Measurements from ENCODE around the gene DGLUCY. TPM values are rescaled to one million over a fixed set of nuclear protein-coding genes. Genes with fewer than 3 reads are reported as not detected.

Gene DGLUCY
- polyA plus RNA-seq, 2 donors = 18.0 to 26.1 TPM

- WGBS, 2 donors = 2 to 3% methylated on average over 53 to 95 of the region's 95 CpGs
- Histone ChIP-seq H3K4me3 (ENCODE audit: low read depth in 1 of 2, low read length in 2 of 2) (peak overlapping the region; percentile 55 to 79), H3K27me3 (ENCODE audit: control insufficient read depth in 1 of 2, insufficient read depth in 2 of 2, low read length in 2 of 2) (no peaks in the 10 kb centered on the region), H3K4me1 (ENCODE audit: control insufficient read depth in 2 of 2, insufficient read depth in 2 of 2, low read length in 1 of 2) (peaks cover 5 to 14% of the 10 kb centered on the region in 2 donors), H3K36me3 (ENCODE audit: control insufficient read depth in 2 of 2, insufficient read depth in 2 of 2, low read length in 1 of 2) (no peaks in the 10 kb centered on the region), H3K9me3 (ENCODE audit: control insufficient read depth in 2 of 2, insufficient read depth in 1 of 2, low read depth in 1 of 2, low read length in 1 of 2) (no peaks in the 10 kb centered on the region), H3K27ac (ENCODE audit: low read depth in 2 of 2, low read length in 1 of 2) (peak overlapping the region; percentile 34 to 37)
Measured at GRCh38 chr14:91252871-91253794, 139.3 kb downstream of the DGLUCY start.

- 34 to 39% methylated on average over 20 of the region's 20 CpGs for WGBS, 2 donors
- peak overlapping the region; percentile 34 to 37 for H3K27ac ChIP-seq (ENCODE audit: low read depth in 2 of 2, low read length in 1 of 2)
- peaks cover 5 to 18% of the 10 kb centered on the region in 2 donors for H3K4me1 ChIP-seq (ENCODE audit: control insufficient read depth in 2 of 2, insufficient read depth in 2 of 2, low read length in 1 of 2)
Measured at GRCh38 chr14:91253795-91254323, 140.0 kb downstream of the DGLUCY start.

GRCh38 chr14:91254461-91254860, 140.6 kb downstream of the DGLUCY start:
- H3K27ac ChIP-seq (ENCODE audit: low read depth in 2 of 2, low read length in 1 of 2) = peak overlapping the region in 1 of 2 donors; percentile 34
- no peaks in the 10 kb centered on the region for H3K36me3 ChIP-seq (ENCODE audit: control insufficient read depth in 2 of 2, insufficient read depth in 2 of 2, low read length in 1 of 2)
- no peaks in the 10 kb centered on the region for H3K9me3 ChIP-seq (ENCODE audit: control insufficient read depth in 2 of 2, insufficient read depth in 1 of 2, low read depth in 1 of 2, low read length in 1 of 2)
- no peaks in the 10 kb centered on the region for H3K27me3 ChIP-seq (ENCODE audit: control insufficient read depth in 1 of 2, insufficient read depth in 2 of 2, low read length in 2 of 2)
- peaks cover 5 to 18% of the 10 kb centered on the region in 2 donors for H3K4me1 ChIP-seq (ENCODE audit: control insufficient read depth in 2 of 2, insufficient read depth in 2 of 2, low read length in 1 of 2)
- no peak overlapping the region for H3K4me3 ChIP-seq (ENCODE audit: low read depth in 1 of 2, low read length in 2 of 2)
- WGBS, 2 donors = 71 to 73% methylated on average over 3 of the region's 3 CpGs

More at GRCh38 chr14:91253795-91254323, 140.0 kb downstream of the DGLUCY start:
- no peaks in the 10 kb centered on the region for H3K9me3 ChIP-seq (ENCODE audit: control insufficient read depth in 2 of 2, insufficient read depth in 1 of 2, low read depth in 1 of 2, low read length in 1 of 2)
- H3K4me3 ChIP-seq (ENCODE audit: low read depth in 1 of 2, low read length in 2 of 2) = peak overlapping the region; percentile 55 to 79
- no peaks in the 10 kb centered on the region for H3K27me3 ChIP-seq (ENCODE audit: control insufficient read depth in 1 of 2, insufficient read depth in 2 of 2, low read length in 2 of 2)
- no peaks in the 10 kb centered on the region for H3K36me3 ChIP-seq (ENCODE audit: control insufficient read depth in 2 of 2, insufficient read depth in 2 of 2, low read length in 1 of 2)

- no peak overlapping the region for H3K27ac ChIP-seq (ENCODE audit: low read depth in 2 of 2, low read length in 1 of 2)
- peaks cover 5 to 18% of the 10 kb centered on the region in 2 donors for H3K4me1 ChIP-seq (ENCODE audit: control insufficient read depth in 2 of 2, insufficient read depth in 2 of 2, low read length in 1 of 2)
- H3K36me3 ChIP-seq (ENCODE audit: control insufficient read depth in 2 of 2, insufficient read depth in 2 of 2, low read length in 1 of 2) = no peaks in the 10 kb centered on the region
- no peaks in the 10 kb centered on the region for H3K27me3 ChIP-seq (ENCODE audit: control insufficient read depth in 1 of 2, insufficient read depth in 2 of 2, low read length in 2 of 2)
- H3K4me3 ChIP-seq (ENCODE audit: low read depth in 1 of 2, low read length in 2 of 2) = no peak overlapping the region
- no peaks in the 10 kb centered on the region for H3K9me3 ChIP-seq (ENCODE audit: control insufficient read depth in 2 of 2, insufficient read depth in 1 of 2, low read depth in 1 of 2, low read length in 1 of 2)
- WGBS, 2 donors = 80 to 85% methylated on average over 9 of the region's 9 CpGs
Measured at GRCh38 chr14:91255026-91255695, 141.3 kb downstream of the DGLUCY start.

GRCh38 chr14:91256661-91257060, 142.8 kb downstream of the DGLUCY start:
- Histone ChIP-seq H3K4me3 (ENCODE audit: low read depth in 1 of 2, low read length in 2 of 2) (no peak overlapping the region), H3K36me3 (ENCODE audit: control insufficient read depth in 2 of 2, insufficient read depth in 2 of 2, low read length in 1 of 2) (no peaks in the 10 kb centered on the region), H3K27ac (ENCODE audit: low read depth in 2 of 2, low read length in 1 of 2) (no peak overlapping the region), H3K4me1 (ENCODE audit: control insufficient read depth in 2 of 2, insufficient read depth in 2 of 2, low read length in 1 of 2) (peaks cover 5 to 18% of the 10 kb centered on the region in 2 donors), H3K9me3 (ENCODE audit: control insufficient read depth in 2 of 2, insufficient read depth in 1 of 2, low read depth in 1 of 2, low read length in 1 of 2) (no peaks in the 10 kb centered on the region), H3K27me3 (ENCODE audit: control insufficient read depth in 1 of 2, insufficient read depth in 2 of 2, low read length in 2 of 2) (no peaks in the 10 kb centered on the region)
- 65 to 74% methylated on average over 1 of the region's 1 CpG for WGBS, 2 donors

- Histone ChIP-seq H3K4me3 (ENCODE audit: low read depth in 1 of 2, low read length in 2 of 2) (no peak overlapping the region), H3K27me3 (ENCODE audit: control insufficient read depth in 1 of 2, insufficient read depth in 2 of 2, low read length in 2 of 2) (no peaks in the 10 kb centered on the region), H3K36me3 (ENCODE audit: control insufficient read depth in 2 of 2, insufficient read depth in 2 of 2, low read length in 1 of 2) (no peaks in the 10 kb centered on the region), H3K9me3 (ENCODE audit: control insufficient read depth in 2 of 2, insufficient read depth in 1 of 2, low read depth in 1 of 2, low read length in 1 of 2) (no peaks in the 10 kb centered on the region), H3K4me1 (ENCODE audit: control insufficient read depth in 2 of 2, insufficient read depth in 2 of 2, low read length in 1 of 2) (peaks cover 5 to 16% of the 10 kb centered on the region in 2 donors), H3K27ac (ENCODE audit: low read depth in 2 of 2, low read length in 1 of 2) (peak overlapping the region; percentile 53 to 84)
- WGBS, 2 donors = 42 to 50% methylated on average over 8 of the region's 8 CpGs
Measured at GRCh38 chr14:91257328-91258010, 143.6 kb downstream of the DGLUCY start.

GRCh38 chr14:91258011-91258618, 144.2 kb downstream of the DGLUCY start:
- no peak overlapping the region for H3K4me3 ChIP-seq (ENCODE audit: low read depth in 1 of 2, low read length in 2 of 2)
- H3K27me3 ChIP-seq (ENCODE audit: control insufficient read depth in 1 of 2, insufficient read depth in 2 of 2, low read length in 2 of 2) = no peaks in the 10 kb centered on the region
- H3K9me3 ChIP-seq (ENCODE audit: control insufficient read depth in 2 of 2, insufficient read depth in 1 of 2, low read depth in 1 of 2, low read length in 1 of 2) = no peaks in the 10 kb centered on the region
- peak overlapping the region; percentile 53 to 84 for H3K27ac ChIP-seq (ENCODE audit: low read depth in 2 of 2, low read length in 1 of 2)
- 29 to 48% methylated on average over 16 of the region's 16 CpGs for WGBS, 2 donors
- no peaks in the 10 kb centered on the region for H3K36me3 ChIP-seq (ENCODE audit: control insufficient read depth in 2 of 2, insufficient read depth in 2 of 2, low read length in 1 of 2)
- H3K4me1 ChIP-seq (ENCODE audit: control insufficient read depth in 2 of 2, insufficient read depth in 2 of 2, low read length in 1 of 2) = peaks cover under 1 to 13% of the 10 kb centered on the region in 2 donors

- Histone ChIP-seq H3K27ac (ENCODE audit: low read depth in 2 of 2, low read length in 1 of 2) (peak overlapping the region; percentile 53 to 84), H3K36me3 (ENCODE audit: control insufficient read depth in 2 of 2, insufficient read depth in 2 of 2, low read length in 1 of 2) (no peaks in the 10 kb centered on the region), H3K4me3 (ENCODE audit: low read depth in 1 of 2, low read length in 2 of 2) (no peak overlapping the region), H3K4me1 (ENCODE audit: control insufficient read depth in 2 of 2, insufficient read depth in 2 of 2, low read length in 1 of 2) (peaks cover 2 to 9% of the 10 kb centered on the region in 2 donors), H3K9me3 (ENCODE audit: control insufficient read depth in 2 of 2, insufficient read depth in 1 of 2, low read depth in 1 of 2, low read length in 1 of 2) (no peaks in the 10 kb centered on the region), H3K27me3 (ENCODE audit: control insufficient read depth in 1 of 2, insufficient read depth in 2 of 2, low read length in 2 of 2) (no peaks in the 10 kb centered on the region)
- WGBS, 2 donors = 90 to 91% methylated on average over 3 of the region's 3 CpGs
Measured at GRCh38 chr14:91258876-91259275, 145.0 kb downstream of the DGLUCY start.

- H3K27me3 ChIP-seq (ENCODE audit: control insufficient read depth in 1 of 2, insufficient read depth in 2 of 2, low read length in 2 of 2) = no peaks in the 10 kb centered on the region
- no peaks in the 10 kb centered on the region for H3K9me3 ChIP-seq (ENCODE audit: control insufficient read depth in 2 of 2, insufficient read depth in 1 of 2, low read depth in 1 of 2, low read length in 1 of 2)
- H3K4me1 ChIP-seq (ENCODE audit: control insufficient read depth in 2 of 2, insufficient read depth in 2 of 2, low read length in 1 of 2) = peaks cover 5 to 16% of the 10 kb centered on the region in 2 donors
- H3K27ac ChIP-seq (ENCODE audit: low read depth in 2 of 2, low read length in 1 of 2) = no peak overlapping the region
- no peak overlapping the region for H3K4me3 ChIP-seq (ENCODE audit: low read depth in 1 of 2, low read length in 2 of 2)
- H3K36me3 ChIP-seq (ENCODE audit: control insufficient read depth in 2 of 2, insufficient read depth in 2 of 2, low read length in 1 of 2) = no peaks in the 10 kb centered on the region
- WGBS, 2 donors = 88 to 95% methylated on average over 5 of the region's 5 CpGs
Measured at GRCh38 chr14:91261115-91261514, 147.2 kb downstream of the DGLUCY start.
